Measurements from ENCODE around the gene BAHD1. TPM values are rescaled to one million over a fixed set of nuclear protein-coding genes. Genes with fewer than 3 reads are reported as not detected.
A peak's percentile ranks its signal among the peaks of the same experiment; 100 is the strongest.

Gene BAHD1
- total RNA-seq, 2 donors from 2014 or later: 14.6 to 15.1 TPM

- Mint-ChIP-seq H3K9me3 (no peaks in the 10 kb centered on the region), H3K27ac (peak within 1 kb of the TSS in 1 of 2 donors; percentile 57), H3K36me3 (no peaks in the 10 kb centered on the region)
- DNase-seq (ENCODE audit: low spot score in 2 of 2) (peak in 1 of 2 donors; percentile 53), ATAC-seq (peak; percentile 53 to 83)
Observed at GRCh38 chr15:40470423-40471104, 29.8 kb downstream of the BAHD1 start, which contains the start of gene CHST14. CHST14 (plus strand) TSS chr15:40470984; CDS start chr15:40471214, 230 bp downstream.

- peak; percentile 47 to 71 for ATAC-seq
- no peaks in the 10 kb centered on the region for H3K36me3 Mint-ChIP-seq
- H3K9me3 Mint-ChIP-seq: no peaks in the 10 kb centered on the region
- peak overlapping the region in 1 of 2 donors; percentile 57 for H3K27ac Mint-ChIP-seq
- peak; percentile 18 to 83 for DNase-seq (ENCODE audit: low spot score in 2 of 2)
Observed at GRCh38 chr15:40471105-40471807, 30.5 kb downstream of the BAHD1 start.

- Mint-ChIP-seq H3K9me3 (no peaks in the 10 kb centered on the region), H3K27ac (peak overlapping the region in 1 of 2 donors; percentile 57), H3K36me3 (no peaks in the 10 kb centered on the region)
- DNase-seq (ENCODE audit: low spot score in 2 of 2) (peak in 1 of 2 donors; percentile 17), ATAC-seq (peak; percentile 14 to 53)
Observed at GRCh38 chr15:40471808-40472150, 31.0 kb downstream of the BAHD1 start.

- DNase-seq (ENCODE audit: low spot score in 2 of 2): no peak
- Mint-ChIP-seq H3K36me3 (no peaks in the 10 kb centered on the region), H3K9me3 (no peaks in the 10 kb centered on the region), H3K27ac (no peak overlapping the region)
- ATAC-seq: no peak
Observed at GRCh38 chr15:40472171-40472727, 31.5 kb downstream of the BAHD1 start.

- no peak overlapping the region for H3K27ac Mint-ChIP-seq
- ATAC-seq (no peak), DNase-seq (ENCODE audit: low spot score in 2 of 2) (no peak)
- no peaks in the 10 kb centered on the region for H3K9me3 Mint-ChIP-seq
- H3K36me3 Mint-ChIP-seq: no peaks in the 10 kb centered on the region
Observed at GRCh38 chr15:40474581-40474980, 33.8 kb downstream of the BAHD1 start.

- no peaks in the 10 kb centered on the region for H3K36me3 Mint-ChIP-seq
- no peak for ATAC-seq
- H3K9me3 Mint-ChIP-seq: no peaks in the 10 kb centered on the region
- peak overlapping the region in 1 of 2 donors; percentile 50 for H3K27ac Mint-ChIP-seq
- no peak for DNase-seq (ENCODE audit: low spot score in 2 of 2)
Observed at GRCh38 chr15:40477642-40478327, 37.0 kb downstream of the BAHD1 start.

GRCh38 chr15:40479024-40479423, 38.3 kb downstream of the BAHD1 start:
- Mint-ChIP-seq H3K36me3 (no peaks in the 10 kb centered on the region), H3K27ac (no peak overlapping the region), H3K9me3 (no peaks in the 10 kb centered on the region)
- DNase-seq (ENCODE audit: low spot score in 2 of 2) (no peak), ATAC-seq (no peak)

GRCh38 chr15:40481341-40482074, 40.8 kb downstream of the BAHD1 start:
- no peak overlapping the region for H3K27ac Mint-ChIP-seq
- DNase-seq (ENCODE audit: low spot score in 2 of 2) (no peak), ATAC-seq (no peak)
- no peaks in the 10 kb centered on the region for H3K9me3 Mint-ChIP-seq
- no peaks in the 10 kb centered on the region for H3K36me3 Mint-ChIP-seq

- DNase-seq (ENCODE audit: low spot score in 2 of 2): no peak
- no peak for ATAC-seq
- Mint-ChIP-seq H3K36me3 (no peaks in the 10 kb centered on the region), H3K9me3 (no peaks in the 10 kb centered on the region), H3K27ac (no peak overlapping the region)
Observed at GRCh38 chr15:40483919-40484318, 43.2 kb downstream of the BAHD1 start.

GRCh38 chr15:40486066-40486770, 45.5 kb downstream of the BAHD1 start:
- Mint-ChIP-seq H3K27ac (no peak overlapping the region), H3K9me3 (no peaks in the 10 kb centered on the region), H3K36me3 (no peaks in the 10 kb centered on the region)
- ATAC-seq: no peak
- no peak for DNase-seq (ENCODE audit: low spot score in 2 of 2)

- Mint-ChIP-seq H3K36me3 (no peaks in the 10 kb centered on the region), H3K27ac (no peak overlapping the region), H3K9me3 (no peaks in the 10 kb centered on the region)
- DNase-seq (ENCODE audit: low spot score in 2 of 2): no peak
- no peak for ATAC-seq
Observed at GRCh38 chr15:40487816-40488682, 47.3 kb downstream of the BAHD1 start.

- H3K9me3 Mint-ChIP-seq: no peaks in the 10 kb centered on the region
- H3K36me3 Mint-ChIP-seq: no peaks in the 10 kb centered on the region
- no peak for DNase-seq (ENCODE audit: low spot score in 2 of 2)
- ATAC-seq: no peak
- H3K27ac Mint-ChIP-seq: no peak overlapping the region
Observed at GRCh38 chr15:40489274-40490175, 48.8 kb downstream of the BAHD1 start.

- peak; percentile 64 to 77 for DNase-seq (ENCODE audit: low spot score in 2 of 2)
- H3K36me3 Mint-ChIP-seq: no peaks in the 10 kb centered on the region
- no peaks in the 10 kb centered on the region for H3K9me3 Mint-ChIP-seq
- peak; percentile 96 to 97 for ATAC-seq
- peak overlapping the region; percentile 45 to 65 for H3K27ac Mint-ChIP-seq
Observed at GRCh38 chr15:40493089-40493840, 52.5 kb downstream of the BAHD1 start.

- ATAC-seq (no peak), DNase-seq (ENCODE audit: low spot score in 2 of 2) (no peak)
- Mint-ChIP-seq H3K9me3 (no peaks in the 10 kb centered on the region), H3K27ac (peak overlapping the region in 1 of 2 donors; percentile 0), H3K36me3 (no peaks in the 10 kb centered on the region)
Observed at GRCh38 chr15:40495516-40495915, 54.8 kb downstream of the BAHD1 start.

All from activated naive CD4-positive, alpha-beta T cell treated with anti-CD3 and anti-CD28 coated beads, Interleukin-2, amount 50 U/mL, for 72 hours (primary cell).